T-helper 2 cell treated with Interferon-gamma antibody and Interleukin-4, amounts not matched to agents 5 μg/mL and 100 μg/mL, for 36 hours (primary cell): ENCODE data around the gene GAA.

Experiments used
- DNase-seq: peaks from one replicate; pipeline ENCODE4 v3.0.0; 2021; ENCODE audit warnings: low spot score
- H3K27ac Mint-ChIP-seq: one replicate; pipeline ENCODE4 v1.8.0; 2021; ENCODE audit warnings: mild to moderate bottlenecking, mixed read lengths
- H3K27me3 Mint-ChIP-seq: one replicate; pipeline ENCODE4 v1.8.0; 2021; ENCODE audit warnings: low read depth, mixed read lengths
- H3K36me3 Mint-ChIP-seq: one replicate; pipeline ENCODE4 v1.8.0; 2021; ENCODE audit warnings: low read depth, mixed read lengths
- H3K4me1 Mint-ChIP-seq: one replicate; pipeline ENCODE4 v1.8.0; 2021; ENCODE audit warnings: low read depth, mixed read lengths
- H3K4me3 Mint-ChIP-seq: one replicate; pipeline ENCODE4 v1.8.0; 2022; ENCODE audit warnings: mild to moderate bottlenecking, moderate library complexity, mixed read lengths
- H3K9me3 Mint-ChIP-seq: one replicate; pipeline ENCODE4 v1.8.0; 2021; ENCODE audit warnings: mixed read lengths

The GAA gene

DNA sequence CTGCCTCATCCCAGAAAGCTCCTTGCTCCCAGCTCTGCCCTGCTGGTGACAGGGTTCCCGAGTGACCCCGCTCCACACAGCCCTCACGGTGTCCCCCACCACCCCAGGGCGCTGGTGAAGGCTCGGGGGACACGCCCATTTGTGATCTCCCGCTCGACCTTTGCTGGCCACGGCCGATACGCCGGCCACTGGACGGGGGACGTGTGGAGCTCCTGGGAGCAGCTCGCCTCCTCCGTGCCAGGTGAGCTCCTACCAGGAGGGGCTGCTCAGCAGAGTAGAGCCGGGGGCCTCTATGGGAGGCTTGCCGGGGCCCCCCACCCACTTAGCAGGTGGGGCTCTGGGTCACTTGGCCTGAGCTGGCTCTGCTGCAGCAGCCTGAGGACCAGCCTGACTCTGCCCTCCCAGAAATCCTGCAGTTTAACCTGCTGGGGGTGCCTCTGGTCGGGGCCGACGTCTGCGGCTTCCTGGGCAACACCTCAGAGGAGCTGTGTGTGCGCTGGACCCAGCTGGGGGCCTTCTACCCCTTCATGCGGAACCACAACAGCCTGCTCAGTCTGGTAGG lies 11.2 kb downstream of the GAA start:
- Mint-ChIP-seq H3K4me1 (no peaks in the 10 kb centered on the region), H3K27me3 (no peaks in the 10 kb centered on the region), H3K4me3 (no peak overlapping the region), H3K9me3 (no peaks in the 10 kb centered on the region), H3K27ac (no peak overlapping the region), H3K36me3 (no peaks in the 10 kb centered on the region)
- DNase-seq: no peak

DNA sequence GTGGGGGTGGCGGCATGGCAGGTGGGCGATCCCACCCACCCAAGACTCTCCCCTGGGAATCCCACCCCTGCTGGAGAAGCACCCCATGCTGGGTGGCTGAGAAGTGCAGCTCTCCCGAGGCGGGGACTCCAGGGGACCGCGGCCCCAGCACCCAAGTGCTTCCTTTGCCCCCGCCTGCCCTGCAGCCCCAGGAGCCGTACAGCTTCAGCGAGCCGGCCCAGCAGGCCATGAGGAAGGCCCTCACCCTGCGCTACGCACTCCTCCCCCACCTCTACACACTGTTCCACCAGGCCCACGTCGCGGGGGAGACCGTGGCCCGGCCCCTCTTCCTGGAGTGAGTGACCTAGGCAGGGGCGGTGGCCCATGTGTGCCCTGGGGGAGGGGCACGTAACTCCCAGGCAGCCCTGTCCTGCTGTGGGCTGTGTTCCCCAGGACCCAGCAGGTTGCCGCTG lies 11.7 kb downstream of the GAA start:
- Mint-ChIP-seq H3K4me3 (no peak overlapping the region), H3K9me3 (no peaks in the 10 kb centered on the region), H3K36me3 (no peaks in the 10 kb centered on the region), H3K4me1 (no peaks in the 10 kb centered on the region), H3K27me3 (no peaks in the 10 kb centered on the region), H3K27ac (no peak overlapping the region)
- no peak for DNase-seq

DNA sequence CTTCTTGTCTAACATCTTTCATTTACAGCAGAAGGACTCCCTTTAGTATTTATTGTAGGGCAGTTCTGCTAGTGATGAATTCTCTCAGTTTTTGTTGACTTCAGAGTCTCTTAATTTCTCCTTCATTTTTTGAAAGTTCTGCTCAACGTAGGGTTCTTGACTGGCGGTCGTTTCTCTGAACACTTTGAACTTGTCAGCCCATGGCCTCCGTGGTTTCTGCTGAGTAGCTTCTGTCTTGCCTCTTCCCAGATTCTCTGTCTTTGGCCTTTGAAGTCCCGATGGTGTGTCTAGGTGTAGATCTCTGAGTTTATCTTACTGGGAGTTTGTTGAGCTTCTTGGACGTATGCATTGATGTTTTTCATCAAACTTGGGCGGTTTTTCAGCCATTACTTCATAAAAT lies 13.4 kb downstream of the GAA start:
- Mint-ChIP-seq H3K27ac (no peak overlapping the region), H3K9me3 (no peaks in the 10 kb centered on the region), H3K36me3 (no peaks in the 10 kb centered on the region)

GRCh38 chr17:80115159-80115558 lies 13.8 kb downstream of the GAA start:
- no peak overlapping the region for H3K27ac Mint-ChIP-seq
- H3K4me1 Mint-ChIP-seq: no peaks in the 10 kb centered on the region

More for the DNA sequence above, 13.4 kb downstream of the GAA start:
- H3K4me3 Mint-ChIP-seq: no peak overlapping the region
- no peak for DNase-seq
- no peaks in the 10 kb centered on the region for H3K4me1 Mint-ChIP-seq
- no peaks in the 10 kb centered on the region for H3K27me3 Mint-ChIP-seq

GRCh38 chr17:80116276-80116920 lies 15.0 kb downstream of the GAA start:
- no peaks in the 10 kb centered on the region for H3K27me3 Mint-ChIP-seq
- H3K27ac Mint-ChIP-seq: no peak overlapping the region
- no peak overlapping the region for H3K4me3 Mint-ChIP-seq
- no peaks in the 10 kb centered on the region for H3K9me3 Mint-ChIP-seq
- no peak for DNase-seq
- H3K36me3 Mint-ChIP-seq: no peaks in the 10 kb centered on the region
- no peaks in the 10 kb centered on the region for H3K4me1 Mint-ChIP-seq

More at GRCh38 chr17:80115159-80115558, 13.8 kb downstream of the GAA start:
- no peaks in the 10 kb centered on the region for H3K36me3 Mint-ChIP-seq
- no peaks in the 10 kb centered on the region for H3K9me3 Mint-ChIP-seq
- DNase-seq: no peak
- H3K27me3 Mint-ChIP-seq: no peaks in the 10 kb centered on the region
- H3K4me3 Mint-ChIP-seq: no peak overlapping the region

GRCh38 chr17:80116921-80117380 lies 15.6 kb downstream of the GAA start:
- Mint-ChIP-seq H3K27me3 (no peaks in the 10 kb centered on the region), H3K27ac (no peak overlapping the region), H3K9me3 (no peaks in the 10 kb centered on the region), H3K4me3 (no peak overlapping the region), H3K36me3 (no peaks in the 10 kb centered on the region), H3K4me1 (no peaks in the 10 kb centered on the region)
- no peak for DNase-seq

DNA sequence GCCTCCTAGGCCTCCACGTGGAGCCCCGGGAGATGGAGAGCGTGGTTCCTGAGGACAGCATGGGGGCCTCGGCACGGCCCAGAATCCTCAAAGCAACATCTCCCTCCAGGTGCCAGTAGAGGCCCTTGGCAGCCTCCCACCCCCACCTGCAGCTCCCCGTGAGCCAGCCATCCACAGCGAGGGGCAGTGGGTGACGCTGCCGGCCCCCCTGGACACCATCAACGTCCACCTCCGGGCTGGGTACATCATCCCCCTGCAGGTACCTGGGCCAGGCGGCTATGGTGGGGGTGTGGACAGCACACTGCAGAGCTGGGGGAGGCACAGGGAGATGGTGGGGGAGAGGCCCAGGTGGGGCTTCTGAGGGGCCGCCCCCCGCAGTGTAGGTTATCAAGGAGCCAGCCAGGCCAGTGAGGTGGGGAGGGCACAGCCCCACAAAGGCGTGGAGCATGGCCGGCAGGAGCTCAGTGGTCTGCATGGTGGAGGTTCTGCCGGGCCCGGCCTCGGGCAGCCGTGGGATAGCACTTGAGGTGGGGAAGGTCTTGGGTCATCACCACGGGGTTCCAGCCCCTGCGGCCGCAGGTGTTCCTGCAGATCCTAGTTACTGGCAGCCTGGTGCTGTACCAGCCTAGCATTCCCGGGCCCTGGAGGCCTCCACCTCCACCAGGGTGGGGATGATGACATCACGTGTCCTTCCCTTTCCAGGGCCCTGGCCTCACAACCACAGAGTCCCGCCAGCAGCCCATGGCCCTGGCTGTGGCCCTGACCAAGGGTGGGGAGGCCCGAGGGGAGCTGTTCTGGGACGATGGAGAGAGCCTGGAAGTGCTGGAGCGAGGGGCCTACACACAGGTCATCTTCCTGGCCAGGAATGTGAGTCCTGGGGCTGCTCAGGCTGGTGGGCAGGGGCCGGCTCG lies 16.4 kb downstream of the GAA start:
- Mint-ChIP-seq H3K4me1 (no peaks in the 10 kb centered on the region), H3K9me3 (no peaks in the 10 kb centered on the region), H3K36me3 (no peaks in the 10 kb centered on the region), H3K27me3 (no peaks in the 10 kb centered on the region), H3K4me3 (no peak overlapping the region), H3K27ac (no peak overlapping the region)
- no peak for DNase-seq

GRCh38 chr17:80118601-80119270 lies 17.4 kb downstream of the GAA start:
- Mint-ChIP-seq H3K27me3 (no peaks in the 10 kb centered on the region), H3K4me1 (no peaks in the 10 kb centered on the region), H3K4me3 (no peak overlapping the region), H3K9me3 (no peaks in the 10 kb centered on the region), H3K27ac (no peak overlapping the region), H3K36me3 (no peaks in the 10 kb centered on the region)
- DNase-seq: no peak

DNA sequence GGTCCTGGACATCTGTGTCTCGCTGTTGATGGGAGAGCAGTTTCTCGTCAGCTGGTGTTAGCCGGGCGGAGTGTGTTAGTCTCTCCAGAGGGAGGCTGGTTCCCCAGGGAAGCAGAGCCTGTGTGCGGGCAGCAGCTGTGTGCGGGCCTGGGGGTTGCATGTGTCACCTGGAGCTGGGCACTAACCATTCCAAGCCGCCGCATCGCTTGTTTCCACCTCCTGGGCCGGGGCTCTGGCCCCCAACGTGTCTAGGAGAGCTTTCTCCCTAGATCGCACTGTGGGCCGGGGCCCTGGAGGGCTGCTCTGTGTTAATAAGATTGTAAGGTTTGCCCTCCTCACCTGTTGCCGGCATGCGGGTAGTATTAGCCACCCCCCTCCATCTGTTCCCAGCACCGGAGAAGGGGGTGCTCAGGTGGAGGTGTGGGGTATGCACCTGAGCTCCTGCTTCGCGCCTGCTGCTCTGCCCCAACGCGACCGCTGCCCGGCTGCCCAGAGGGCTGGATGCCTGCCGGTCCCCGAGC lies 17.9 kb downstream of the GAA start:
- no peak for DNase-seq
- no peak overlapping the region for H3K27ac Mint-ChIP-seq
- no peaks in the 10 kb centered on the region for H3K27me3 Mint-ChIP-seq
- H3K36me3 Mint-ChIP-seq: no peaks in the 10 kb centered on the region
- H3K9me3 Mint-ChIP-seq: no peaks in the 10 kb centered on the region
- H3K4me1 Mint-ChIP-seq: no peaks in the 10 kb centered on the region
- H3K4me3 Mint-ChIP-seq: no peak overlapping the region

DNA sequence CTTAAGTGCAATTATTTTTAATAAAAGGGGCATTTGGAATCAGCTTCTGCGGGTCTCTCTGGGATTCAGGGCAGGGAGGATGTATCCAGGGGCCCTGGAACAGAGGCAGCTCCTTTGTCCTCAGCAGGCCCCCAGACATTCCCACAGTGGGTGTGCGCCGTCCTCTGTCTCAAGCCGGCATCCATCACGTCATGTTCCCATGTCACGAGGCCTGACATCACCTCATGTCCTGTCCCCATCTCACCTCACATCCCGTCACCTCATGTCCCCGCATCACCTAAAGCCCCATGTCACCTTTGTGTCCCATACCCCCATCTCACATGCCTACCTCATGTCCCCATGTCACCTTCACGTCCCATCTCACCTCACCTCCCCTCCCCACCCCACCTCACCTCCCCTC lies 18.5 kb downstream of the GAA start:
- no peak overlapping the region for H3K27ac Mint-ChIP-seq
- H3K9me3 Mint-ChIP-seq: no peaks in the 10 kb centered on the region
- H3K36me3 Mint-ChIP-seq: no peaks in the 10 kb centered on the region
- H3K27me3 Mint-ChIP-seq: no peaks in the 10 kb centered on the region
- DNase-seq: no peak
- H3K4me3 Mint-ChIP-seq: no peak overlapping the region
- H3K4me1 Mint-ChIP-seq: no peaks in the 10 kb centered on the region

GRCh38 chr17:80122026-80122575 lies 20.7 kb downstream of the GAA start:
- Mint-ChIP-seq H3K36me3 (no peaks in the 10 kb centered on the region), H3K4me3 (no peak overlapping the region)

DNA sequence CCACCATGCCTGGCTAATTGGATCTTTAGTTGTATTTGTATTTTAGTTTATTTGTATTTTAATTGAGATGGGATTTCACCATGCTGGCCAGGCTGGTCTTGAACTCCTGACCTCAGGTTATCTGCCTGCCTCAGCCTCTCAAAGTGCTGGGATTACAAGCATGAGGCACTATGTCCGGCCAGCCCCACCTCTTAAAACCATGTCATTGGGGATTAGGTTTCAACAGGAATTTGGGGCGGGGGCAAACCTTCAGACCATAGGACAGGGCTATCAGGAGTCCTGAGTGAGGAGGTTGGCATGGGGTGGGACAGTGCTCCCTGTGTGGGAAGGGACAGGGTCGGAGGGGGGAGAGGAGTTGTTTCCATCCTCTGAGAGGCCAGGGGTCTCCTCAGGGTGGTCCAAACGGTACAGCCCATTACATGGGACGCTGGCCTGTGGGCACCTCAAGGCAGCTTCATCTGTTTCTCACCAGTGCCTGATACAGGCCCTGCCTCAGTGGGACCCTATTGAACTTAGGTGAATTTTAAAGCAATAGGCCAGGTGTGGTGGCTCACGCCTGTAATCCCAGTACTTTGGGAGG lies 21.6 kb downstream of the GAA start:
- Mint-ChIP-seq H3K27me3 (peaks cover 9% of the 10 kb centered on the region), H3K27ac (no peak overlapping the region), H3K4me1 (no peaks in the 10 kb centered on the region), H3K36me3 (no peaks in the 10 kb centered on the region), H3K4me3 (no peak overlapping the region), H3K9me3 (no peaks in the 10 kb centered on the region)
- no peak for DNase-seq

More at GRCh38 chr17:80122026-80122575, 20.7 kb downstream of the GAA start:
- no peak for DNase-seq
- H3K27ac Mint-ChIP-seq: no peak overlapping the region
- H3K9me3 Mint-ChIP-seq: no peaks in the 10 kb centered on the region
- H3K27me3 Mint-ChIP-seq: peaks cover 6% of the 10 kb centered on the region
- H3K4me1 Mint-ChIP-seq: no peaks in the 10 kb centered on the region

DNA sequence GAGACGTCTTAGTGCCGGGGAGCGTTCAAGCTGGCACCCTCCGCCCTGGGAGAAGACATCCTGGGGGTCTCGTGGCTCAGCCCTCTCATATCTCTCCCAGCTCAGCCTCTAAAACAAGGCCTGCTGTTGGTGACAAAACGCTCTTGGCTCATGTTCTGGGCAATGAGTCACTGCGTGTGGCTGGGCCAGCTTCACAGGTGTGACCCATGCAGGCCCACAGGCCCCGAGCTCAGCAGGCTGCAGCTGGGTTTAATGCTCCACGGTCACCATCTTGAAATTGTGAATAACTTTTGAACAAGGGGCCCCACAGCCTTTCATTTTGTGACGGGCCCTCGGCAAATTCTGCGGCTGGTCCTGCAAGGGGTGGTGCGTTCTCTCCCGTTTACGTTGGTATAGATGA lies 22.4 kb downstream of the GAA start:
- no peaks in the 10 kb centered on the region for H3K36me3 Mint-ChIP-seq
- H3K27ac Mint-ChIP-seq: no peak overlapping the region

More for the DNA sequence above, 22.4 kb downstream of the GAA start:
- Mint-ChIP-seq H3K4me3 (no peak overlapping the region), H3K4me1 (no peaks in the 10 kb centered on the region), H3K9me3 (no peaks in the 10 kb centered on the region), H3K27me3 (peaks cover 14% of the 10 kb centered on the region)
- DNase-seq: no peak
